Endodermal cell (in vitro differentiated cells): ENCODE data around the gene AASDHPPT. TPM values are rescaled to one million over a fixed set of nuclear protein-coding genes. Genes with fewer than 3 reads are reported as not detected.

Experiments
- DNase-seq: peaks from one replicate; pipeline ENCODE4 v3.0.0-alpha.2; 2017
- H3K27ac ChIP-seq: 2 replicates; pipeline ENCODE4 v1.5.1; 2013; ENCODE audit warnings: mild to moderate bottlenecking, low read depth, low read length, moderate library complexity
- H3K27me3 ChIP-seq: 2 replicates; pipeline ENCODE4 v1.6.1; 2013; ENCODE audit warnings: mild to moderate bottlenecking, low read length, moderate library complexity; ENCODE audit not compliant: insufficient read depth, control insufficient read depth, poor library complexity, severe bottlenecking
- H3K36me3 ChIP-seq: 2 replicates; pipeline ENCODE4 v1.7.0; 2013; ENCODE audit warnings: mild to moderate bottlenecking, low read length, moderate library complexity; ENCODE audit not compliant: control insufficient read depth, insufficient read depth
- H3K4me1 ChIP-seq: one replicate; pipeline ENCODE4 v1.7.0; 2013; ENCODE audit warnings: low read length; ENCODE audit not compliant: control insufficient read depth, insufficient read depth
- H3K4me3 ChIP-seq: 2 replicates; pipeline ENCODE4 v1.5.1; 2013; ENCODE audit warnings: mild to moderate bottlenecking, low read length, moderate library complexity
- H3K9ac ChIP-seq: 2 replicates; pipeline ENCODE4 v1.6.1; 2013; ENCODE audit warnings: mild to moderate bottlenecking, low read length, moderate library complexity; ENCODE audit not compliant: poor library complexity, severe bottlenecking; ENCODE audit errors: extremely low read depth
- H3K9me3 ChIP-seq: 2 replicates; pipeline ENCODE4 v1.6.1; 2013; ENCODE audit warnings: mild to moderate bottlenecking, low read length, moderate library complexity; ENCODE audit not compliant: control insufficient read depth
- H3K27ac Mint-ChIP-seq: 2 replicates; pipeline ENCODE4 v1.8.0; 2020; ENCODE audit warnings: mixed read lengths
- H3K27me3 Mint-ChIP-seq: 2 replicates; pipeline ENCODE4 v1.8.0; 2021; ENCODE audit warnings: mild to moderate bottlenecking, mixed read lengths; ENCODE audit not compliant: insufficient read depth
- H3K36me3 Mint-ChIP-seq: 2 replicates; pipeline ENCODE4 v1.8.0; 2020; ENCODE audit warnings: low read depth, mixed read lengths
- H3K4me1 Mint-ChIP-seq: 2 replicates; pipeline ENCODE4 v1.8.0; 2020; ENCODE audit warnings: mixed read lengths
- H3K4me3 Mint-ChIP-seq: 2 replicates; pipeline ENCODE4 v1.8.0; 2020; ENCODE audit warnings: mild to moderate bottlenecking, moderate library complexity, mixed read lengths
- H3K9me3 Mint-ChIP-seq: 2 replicates; pipeline ENCODE4 v1.8.0; 2020; ENCODE audit warnings: mild to moderate bottlenecking, mixed read lengths
- CTCF ChIP-seq: fragments of 200-600 bp; sonication (generic); conservative IDR thresholded peaks from 2 replicates; pipeline ENCODE4 v1.5.0; 2021; ENCODE audit warnings: antibody characterized with exemption, mild to moderate bottlenecking
- WGBS, 2 experiments: methylation state at CpG; one replicate each; pipeline versions ENCODE4 v1.1.5 to v1.1.7; 2013; ENCODE audit warnings: missing lambda C conversion rate in 2 of 2, mixed read lengths in 1 of 2; ENCODE audit not compliant: insufficient coverage in 1 of 2, insufficient read length in 1 of 2; 5-methylcytosine and 5-hydroxymethylcytosine counted together
- total RNA-seq, 2 donors: library from RNA; stranded (reverse); fragmentation: NEBNext Ultra II Directional in 1 of 2; extraction: Animal tissue kit (Norgen Biotek cat#: 25700) in 1 of 2; gene quantifications; 2 replicates in 1 of 2; 3 replicates in 1 of 2; pipeline ENCODE4 v1.2.1, GENCODE V29; 2021

AASDHPPT gene
- total RNA-seq, 2 donors from 2014 or later: 44.8 to 52.3 TPM

GRCh38 chr11:106031936-106032335 is 45.5 kb upstream of the AASDHPPT start:
- Mint-ChIP-seq H3K9me3 (peaks cover 4% of the 10 kb centered on the region), H3K4me3 (no peak overlapping the region), H3K27ac (no peak overlapping the region), H3K36me3 (peaks cover 1% of the 10 kb centered on the region), H3K4me1 (no peaks in the 10 kb centered on the region), H3K27me3 (no peaks in the 10 kb centered on the region)
- Histone ChIP-seq H3K27ac (no peak overlapping the region), H3K36me3 (no peaks in the 10 kb centered on the region), H3K27me3 (no peaks in the 10 kb centered on the region), H3K4me1 (no peaks in the 10 kb centered on the region), H3K9me3 (no peaks in the 10 kb centered on the region), H3K4me3 (no peak overlapping the region), H3K9ac (no peak overlapping the region)
- no peak for TF ChIP-seq CTCF
- DNase-seq: no peak
- 84 to 91% methylated on average over 2 to 3 of the region's 3 CpGs for WGBS, 2 experiments

GRCh38 chr11:106032861-106033260 is 44.6 kb upstream of the AASDHPPT start:
- no peaks in the 10 kb centered on the region for H3K4me1 Mint-ChIP-seq
- Histone ChIP-seq H3K27ac (no peak overlapping the region), H3K9ac (no peak overlapping the region), H3K4me1 (no peaks in the 10 kb centered on the region), H3K36me3 (no peaks in the 10 kb centered on the region), H3K27me3 (no peaks in the 10 kb centered on the region), H3K4me3 (no peak overlapping the region), H3K9me3 (no peaks in the 10 kb centered on the region)
- 95 to 100% methylated on average over 2 of the region's 2 CpGs for WGBS, 2 experiments
- no peak overlapping the region for H3K4me3 Mint-ChIP-seq
- no peak for DNase-seq
- H3K27me3 Mint-ChIP-seq: no peaks in the 10 kb centered on the region
- no peaks in the 10 kb centered on the region for H3K9me3 Mint-ChIP-seq
- no peak overlapping the region for H3K27ac Mint-ChIP-seq
- no peak for TF ChIP-seq CTCF
- H3K36me3 Mint-ChIP-seq: no peaks in the 10 kb centered on the region

GRCh38 chr11:106043540-106043939 is 33.9 kb upstream of the AASDHPPT start:
- Histone ChIP-seq H3K4me1 (no peaks in the 10 kb centered on the region), H3K9ac (no peak overlapping the region), H3K4me3 (no peak overlapping the region), H3K27ac (no peak overlapping the region), H3K9me3 (no peaks in the 10 kb centered on the region), H3K36me3 (no peaks in the 10 kb centered on the region), H3K27me3 (no peaks in the 10 kb centered on the region)
- DNase-seq: no peak
- no peak overlapping the region for H3K4me3 Mint-ChIP-seq
- H3K27me3 Mint-ChIP-seq: no peaks in the 10 kb centered on the region
- H3K36me3 Mint-ChIP-seq: no peaks in the 10 kb centered on the region
- no peak overlapping the region for H3K27ac Mint-ChIP-seq
- TF ChIP-seq CTCF: no peak
- no peaks in the 10 kb centered on the region for H3K9me3 Mint-ChIP-seq
- H3K4me1 Mint-ChIP-seq: no peaks in the 10 kb centered on the region
